RKO (cell line): ENCODE data around the gene PSMD8.
"Not testable (repeated sequence)": the region's sequence is repeated elsewhere in the genome, so short reads cannot be mapped to it uniquely, and the experiment has no call there.

ENCODE experiments used
- DNase-seq: peaks from one replicate; pipeline ENCODE4 v3.0.0-alpha.2; 2016; ENCODE audit warnings: low spot score

The PSMD8 gene

GRCh38 chr19:38374332-38375097 lies at the start of gene PSMD8:
Gene PSMD8, plus strand, starts transcription at chr19:38374571. Its CDS starts 31 bp downstream, at chr19:38374602.
- peak; percentile 99 for DNase-seq

- DNase-seq: no peak
These were observed 47.8 kb upstream of the PSMD8 start for GRCh38 chr19:38326591-38326990.

GRCh38 chr19:38329651-38330050 lies 44.7 kb upstream of the PSMD8 start:
- no peak for DNase-seq

GRCh38 chr19:38331728-38332127 lies 42.6 kb upstream of the PSMD8 start:
- DNase-seq: no peak

- no peak for DNase-seq
These were observed 41.1 kb upstream of the PSMD8 start for GRCh38 chr19:38333245-38333644.

- DNase-seq: peak; percentile 95
These were observed 38.3 kb upstream of the PSMD8 start for GRCh38 chr19:38335949-38336637.

- peak; percentile 95 for DNase-seq
These were observed 37.6 kb upstream of the PSMD8 start for GRCh38 chr19:38336638-38337359.

GRCh38 chr19:38337360-38337653 lies 37.1 kb upstream of the PSMD8 start:
- DNase-seq: no peak

GRCh38 chr19:38339011-38339410 lies 35.4 kb upstream of the PSMD8 start:
- not testable (repeated sequence) for DNase-seq

GRCh38 chr19:38340927-38341326 lies 33.4 kb upstream of the PSMD8 start:
- no peak for DNase-seq

- no peak for DNase-seq
These were observed 27.5 kb upstream of the PSMD8 start for GRCh38 chr19:38346837-38347236.

- no peak for DNase-seq
These were observed 23.5 kb upstream of the PSMD8 start for GRCh38 chr19:38350883-38351282.

- DNase-seq: no peak
These were observed 22.4 kb upstream of the PSMD8 start for GRCh38 chr19:38351865-38352395.

GRCh38 chr19:38352611-38353010 lies 21.8 kb upstream of the PSMD8 start:
- DNase-seq: no peak

- DNase-seq: no peak
These were observed 18.3 kb upstream of the PSMD8 start for GRCh38 chr19:38355728-38356725.

GRCh38 chr19:38358071-38358470 lies 16.3 kb upstream of the PSMD8 start:
- DNase-seq: no peak

GRCh38 chr19:38359242-38360021 lies 14.9 kb upstream of the PSMD8 start:
- DNase-seq: no peak

GRCh38 chr19:38360351-38360750 lies 14.0 kb upstream of the PSMD8 start:
- DNase-seq: no peak

GRCh38 chr19:38360839-38361631 lies 13.3 kb upstream of the PSMD8 start:
- DNase-seq: no peak

GRCh38 chr19:38361633-38362075 lies 12.7 kb upstream of the PSMD8 start:
- peak; percentile 73 for DNase-seq
